Mesendoderm (in vitro differentiated cells): ENCODE measurements around the gene GPC4.

Source experiments
- DNase-seq: peaks from one replicate; pipeline ENCODE4 v3.0.0; 2013
- H2AK5ac ChIP-seq: 2 replicates; pipeline ENCODE4 v1.6.1; 2013; ENCODE audit warnings: low read length, inconsistent platforms
- H2BK120ac ChIP-seq: 2 replicates; pipeline ENCODE4 v1.6.1; 2013; ENCODE audit warnings: low read depth, mild to moderate bottlenecking, low read length, moderate library complexity, mixed read lengths
- H2BK15ac ChIP-seq: replicated peaks from 2 replicates; pipeline ENCODE4 v1.6.1; 2013; ENCODE audit warnings: low read depth, mild to moderate bottlenecking, moderate library complexity
- H2BK5ac ChIP-seq: 2 replicates; pipeline ENCODE4 v1.6.1; 2013; ENCODE audit warnings: low read length, inconsistent platforms
- H3K18ac ChIP-seq: 2 replicates; pipeline ENCODE4 v1.6.1; 2013; ENCODE audit warnings: mild to moderate bottlenecking, low read length, mixed read lengths
- H3K23ac ChIP-seq: one replicate; pipeline ENCODE4 v1.6.1; 2013; ENCODE audit warnings: low read length
- H3K27ac ChIP-seq: 2 replicates; pipeline ENCODE4 v1.5.1; 2013; ENCODE audit warnings: low read depth, mild to moderate bottlenecking, inconsistent platforms, low read length, moderate library complexity
- H3K27me3 ChIP-seq: 2 replicates; pipeline ENCODE4 v1.6.1; 2013; ENCODE audit warnings: low read length, control low read depth, mild to moderate bottlenecking, inconsistent platforms; ENCODE audit not compliant: insufficient read depth, poor library complexity
- H3K36me3 ChIP-seq: 2 replicates; pipeline ENCODE4 v1.6.1; 2013; ENCODE audit warnings: low read length, inconsistent platforms; ENCODE audit not compliant: control insufficient read depth, insufficient read depth
- H3K4ac ChIP-seq: one replicate; pipeline ENCODE4 v1.6.1; 2013; ENCODE audit warnings: low read depth, mild to moderate bottlenecking, low read length, moderate library complexity
- H3K4me1 ChIP-seq: 2 replicates; pipeline ENCODE4 v1.6.1; 2013; ENCODE audit warnings: low read depth, low read length, inconsistent platforms; ENCODE audit not compliant: control insufficient read depth
- H3K4me2 ChIP-seq: 2 replicates; pipeline ENCODE4 v1.6.1; 2013; ENCODE audit warnings: low read length
- H3K4me3 ChIP-seq: 2 replicates; pipeline ENCODE4 v1.5.1; 2013; ENCODE audit warnings: mild to moderate bottlenecking, low read length
- H3K56ac ChIP-seq: one replicate; pipeline ENCODE4 v1.6.1; 2013; ENCODE audit warnings: low read length
- H3K79me1 ChIP-seq: 2 replicates; pipeline ENCODE4 v1.6.1; 2013; ENCODE audit warnings: low read length, inconsistent platforms
- H3K79me2 ChIP-seq: 2 replicates; pipeline ENCODE4 v1.6.1; 2013; ENCODE audit warnings: mild to moderate bottlenecking, low read length; ENCODE audit not compliant: control insufficient read depth, insufficient read depth
- H3K9ac ChIP-seq: 2 replicates; pipeline ENCODE4 v1.6.1; 2013; ENCODE audit warnings: low read length, inconsistent platforms
- H4K5ac ChIP-seq: one replicate; pipeline ENCODE4 v1.6.1; 2013; ENCODE audit warnings: low read length
- H4K8ac ChIP-seq: one replicate; pipeline ENCODE4 v1.6.1; 2013; ENCODE audit warnings: low read depth, mild to moderate bottlenecking, control low read depth, low read length, moderate library complexity
- WGBS: extraction: QIAGEN DNeasy Blood & Tissue Kit; methylation state at CpG from one replicate; pipeline ENCODE4 v1.1.7; 2013; ENCODE audit warnings: low lambda C conversion rate, missing lambda C conversion rate; ENCODE audit not compliant: insufficient coverage; ENCODE audit errors: extremely low coverage; 5-methylcytosine and 5-hydroxymethylcytosine counted together

The GPC4 gene

DNA sequence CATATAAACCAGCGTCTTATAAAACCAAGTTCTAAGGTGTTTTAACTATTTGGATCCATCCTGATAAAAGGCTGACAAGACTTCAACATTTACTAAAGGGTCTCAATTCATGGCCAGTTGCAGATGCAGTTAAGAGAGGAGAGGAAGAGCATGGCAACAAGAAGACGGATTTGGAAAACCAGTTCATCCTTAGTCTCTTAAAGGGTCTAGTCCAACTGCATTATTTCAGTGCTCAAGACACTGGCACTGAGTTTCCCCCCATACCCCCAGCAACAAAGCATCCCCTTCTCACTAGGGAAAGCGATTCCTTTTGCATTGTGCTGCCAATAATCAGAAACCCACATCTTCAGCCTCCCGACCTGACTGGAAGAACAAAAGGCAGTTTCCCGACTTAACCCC lies 106.8 kb downstream of the GPC4 start:
- H3K23ac ChIP-seq, result no peak overlapping the region
- H2BK120ac ChIP-seq, result no peak overlapping the region
- H3K18ac ChIP-seq, result no peak overlapping the region
- H3K79me1 ChIP-seq, result no peaks in the 10 kb centered on the region
- WGBS, result no CpG with 5 or more reads among the region's 5 CpGs
- H3K4me3 ChIP-seq, result no peak overlapping the region
- no peak overlapping the region for H3K27ac ChIP-seq
- H3K9ac ChIP-seq, result no peak overlapping the region
- no peak overlapping the region for H4K8ac ChIP-seq
- no peak overlapping the region for H3K4ac ChIP-seq
- H2BK5ac ChIP-seq, result no peak overlapping the region
- H3K36me3 ChIP-seq, result no peaks in the 10 kb centered on the region
- no peak overlapping the region for H3K4me2 ChIP-seq
- H3K27me3 ChIP-seq, result no peaks in the 10 kb centered on the region
- no peaks in the 10 kb centered on the region for H3K4me1 ChIP-seq
- H2BK15ac ChIP-seq, result no peak overlapping the region
- H3K56ac ChIP-seq, result peak overlapping the region; percentile 25
- H3K79me2 ChIP-seq, result no peaks in the 10 kb centered on the region
- H4K5ac ChIP-seq, result no peak overlapping the region
- H2AK5ac ChIP-seq, result no peak overlapping the region
- DNase-seq, result no peak

DNA sequence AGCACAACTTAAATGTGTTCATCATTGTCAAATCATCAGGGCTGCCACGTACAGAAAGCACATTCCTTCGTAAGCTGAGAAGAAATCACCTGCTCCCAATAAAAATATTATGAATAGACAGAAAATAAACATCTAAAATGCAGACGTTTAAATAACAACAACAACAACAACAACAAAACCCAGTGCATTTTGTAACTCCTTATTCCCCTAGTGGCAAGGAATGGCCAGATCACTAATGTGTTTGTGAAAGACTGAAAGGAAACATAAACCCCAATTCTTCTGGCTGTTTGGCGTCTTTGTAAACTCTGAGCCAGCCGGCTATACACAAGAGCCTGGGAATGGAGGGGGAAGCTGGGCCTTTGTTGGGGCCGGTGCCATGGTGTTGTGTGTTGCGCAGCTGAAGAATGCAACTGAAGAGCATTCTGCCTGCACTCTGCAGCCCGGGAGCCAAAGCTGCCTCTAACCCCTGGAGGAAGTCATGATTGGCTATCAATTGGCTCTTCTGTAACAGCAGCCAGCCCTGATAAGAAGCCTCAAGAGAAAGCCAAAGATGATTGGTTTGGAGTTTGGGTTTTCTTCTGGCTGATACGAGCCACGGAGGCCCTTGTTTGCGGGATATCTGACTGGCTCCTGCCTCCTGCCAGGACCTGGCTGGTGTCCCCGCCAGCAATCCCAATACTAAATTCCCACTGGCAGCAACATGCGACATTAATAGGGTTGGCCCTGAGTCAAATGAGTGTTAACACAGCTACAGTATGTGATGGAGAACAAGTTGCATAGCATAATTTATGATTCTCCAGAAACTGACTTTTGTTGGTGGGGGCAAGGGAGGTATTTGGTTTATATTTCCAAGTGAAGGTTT lies 107.4 kb downstream of the GPC4 start:
- Histone ChIP-seq H4K8ac (no peak overlapping the region), H3K56ac (no peak overlapping the region), H3K79me2 (no peaks in the 10 kb centered on the region), H3K27me3 (no peaks in the 10 kb centered on the region), H3K4ac (no peak overlapping the region), H3K79me1 (no peaks in the 10 kb centered on the region), H3K4me2 (no peak overlapping the region), H3K4me3 (no peak overlapping the region), H4K5ac (no peak overlapping the region), H3K27ac (no peak overlapping the region), H3K18ac (no peak overlapping the region), H2BK15ac (no peak overlapping the region), H2BK5ac (no peak overlapping the region), H3K23ac (no peak overlapping the region), H3K9ac (no peak overlapping the region), H2AK5ac (no peak overlapping the region), H2BK120ac (no peak overlapping the region), H3K36me3 (no peaks in the 10 kb centered on the region), H3K4me1 (no peaks in the 10 kb centered on the region)
- peak; percentile 89 for DNase-seq
- WGBS, result no CpG with 5 or more reads among the region's 13 CpGs

DNA sequence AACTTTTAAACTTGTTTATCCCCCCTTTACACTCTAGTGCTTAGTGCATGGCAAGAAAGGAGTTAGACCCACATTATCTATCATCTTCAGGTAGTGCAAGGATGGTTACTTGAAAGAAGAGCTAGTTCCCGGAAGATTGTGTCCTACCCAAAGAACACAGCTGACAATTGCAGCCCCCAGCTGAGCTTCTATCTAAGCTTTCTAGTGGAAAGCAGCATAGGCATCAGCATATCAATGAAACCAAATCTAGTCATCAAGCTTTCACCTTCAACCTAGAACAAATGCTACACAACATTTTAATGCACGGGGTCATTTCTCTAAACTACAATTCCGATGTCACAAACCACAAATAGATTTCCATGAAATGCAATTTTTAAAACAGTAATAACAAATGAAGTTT lies 108.2 kb downstream of the GPC4 start:
- no peaks in the 10 kb centered on the region for H3K36me3 ChIP-seq
- no peak overlapping the region for H2BK120ac ChIP-seq
- H3K27ac ChIP-seq, result no peak overlapping the region
- H3K4me2 ChIP-seq, result no peak overlapping the region
- no peaks in the 10 kb centered on the region for H3K79me2 ChIP-seq
- no peak overlapping the region for H4K8ac ChIP-seq
- H2BK5ac ChIP-seq, result no peak overlapping the region
- H2BK15ac ChIP-seq, result no peak overlapping the region
- no peak overlapping the region for H2AK5ac ChIP-seq
- H3K23ac ChIP-seq, result no peak overlapping the region
- H3K18ac ChIP-seq, result no peak overlapping the region
- H3K27me3 ChIP-seq, result no peaks in the 10 kb centered on the region
- no peaks in the 10 kb centered on the region for H3K4me1 ChIP-seq
- H3K9ac ChIP-seq, result no peak overlapping the region
- no peak overlapping the region for H3K56ac ChIP-seq
- no CpG with 5 or more reads among the region's 3 CpGs for WGBS
- H4K5ac ChIP-seq, result no peak overlapping the region
- DNase-seq, result peak; percentile 40
- no peak overlapping the region for H3K4me3 ChIP-seq
- H3K79me1 ChIP-seq, result no peaks in the 10 kb centered on the region
- H3K4ac ChIP-seq, result no peak overlapping the region

DNA sequence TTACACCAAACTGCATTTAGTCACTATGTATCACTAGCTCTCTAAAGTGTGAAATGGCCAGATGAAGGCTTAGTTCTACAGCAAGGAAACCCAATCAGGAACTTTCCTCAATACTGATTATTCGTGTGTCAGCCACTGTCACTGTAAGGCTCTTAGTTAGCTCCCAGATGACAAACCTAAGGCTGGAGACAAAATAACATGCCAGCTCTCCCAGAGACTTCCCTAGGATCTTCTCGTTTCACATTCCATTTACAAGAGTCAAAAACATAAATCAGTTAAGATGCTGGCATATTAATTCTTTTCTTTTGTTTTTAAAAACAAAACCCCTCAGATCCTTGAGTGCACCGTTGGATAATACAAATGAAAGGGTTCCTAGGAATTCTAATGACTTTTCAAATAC lies 109.0 kb downstream of the GPC4 start:
- Histone ChIP-seq H2BK120ac (no peak overlapping the region), H3K4me2 (no peak overlapping the region), H3K4me3 (no peak overlapping the region), H3K27ac (no peak overlapping the region), H3K79me2 (no peaks in the 10 kb centered on the region), H3K36me3 (no peaks in the 10 kb centered on the region), H2BK5ac (no peak overlapping the region), H3K4ac (no peak overlapping the region), H4K5ac (no peak overlapping the region), H3K23ac (no peak overlapping the region), H3K18ac (no peak overlapping the region), H3K56ac (no peak overlapping the region), H3K27me3 (no peaks in the 10 kb centered on the region), H3K9ac (no peak overlapping the region), H2AK5ac (no peak overlapping the region), H4K8ac (no peak overlapping the region), H3K79me1 (no peaks in the 10 kb centered on the region), H3K4me1 (no peaks in the 10 kb centered on the region), H2BK15ac (no peak overlapping the region)
- no CpG with 5 or more reads among the region's 3 CpGs for WGBS
- DNase-seq, result no peak

DNA sequence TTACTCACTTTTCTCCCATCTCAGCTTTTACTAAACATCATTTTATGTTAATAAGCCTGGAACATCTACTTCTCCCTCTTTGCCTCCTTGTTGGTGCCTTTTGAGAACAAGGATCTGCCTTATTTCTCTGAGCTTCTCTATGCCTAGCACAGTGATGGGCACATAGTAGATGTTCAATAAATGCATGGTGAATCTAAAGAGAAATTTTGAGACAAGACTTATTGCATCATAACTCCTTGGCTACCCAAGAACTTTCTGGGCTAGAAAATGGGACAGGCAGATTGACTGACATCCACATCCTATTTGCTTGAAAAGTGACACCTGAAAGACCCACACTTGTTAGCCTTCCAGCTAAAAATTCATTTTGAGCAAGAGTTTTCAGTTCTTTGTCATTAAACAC lies 109.9 kb downstream of the GPC4 start:
- H3K27ac ChIP-seq, result no peak overlapping the region
- H2BK120ac ChIP-seq, result no peak overlapping the region
- no peak overlapping the region for H3K56ac ChIP-seq
- H3K4ac ChIP-seq, result no peak overlapping the region
- no peak overlapping the region for H3K18ac ChIP-seq
- H3K36me3 ChIP-seq, result no peaks in the 10 kb centered on the region
- H3K23ac ChIP-seq, result no peak overlapping the region
- no peak overlapping the region for H3K4me2 ChIP-seq
- no peak overlapping the region for H2AK5ac ChIP-seq
- no peak overlapping the region for H4K8ac ChIP-seq
- no peak overlapping the region for H3K9ac ChIP-seq
- no peak for DNase-seq
- no peaks in the 10 kb centered on the region for H3K79me2 ChIP-seq
- H3K4me3 ChIP-seq, result no peak overlapping the region
- H3K4me1 ChIP-seq, result no peaks in the 10 kb centered on the region
- H2BK15ac ChIP-seq, result no peak overlapping the region
- no peaks in the 10 kb centered on the region for H3K79me1 ChIP-seq
- H3K27me3 ChIP-seq, result no peaks in the 10 kb centered on the region
- H4K5ac ChIP-seq, result no peak overlapping the region
- H2BK5ac ChIP-seq, result no peak overlapping the region
